Inflammatory macrophage (primary cell): ENCODE measurements around the gene LRRC45.
"Not testable (repeated sequence)": the region's sequence is repeated elsewhere in the genome, so short reads cannot be mapped to it uniquely, and the experiment has no call there.

Experiments
- DNase-seq, 2 donors: peaks; one replicate each; pipeline ENCODE4 v3.0.0-alpha.2; 2020 to 2022
- total RNA-seq, 18 experiments: gene quantifications; one replicate each; lab custom pipeline; 2026; ENCODE audit warnings: mixed read lengths in 6 of 18, inconsistent platforms in 2 of 18; lab: John Stamatoyannopoulos, UW

Gene LRRC45
- total RNA-seq = 1.2 to 20.4 (median 10.3) reads per million in 18 experiments

- DNase-seq = peak; percentile 99
These were observed at the start of gene LRRC45 for GRCh38 chr17:82022981-82023446. Gene LRRC45 (plus strand): TSS chr17:82023305. CDS start chr17:82023644, 339 bp downstream.

GRCh38 chr17:81973432-81973831 is 49.7 kb upstream of the LRRC45 start:
- no peak for DNase-seq

GRCh38 chr17:81976332-81977210 is 46.5 kb upstream of the LRRC45 start:
- peak; percentile 38 to 61 for DNase-seq

- DNase-seq = peak; percentile 92 to 96
These were observed 45.8 kb upstream of the LRRC45 start, which contains the start of gene ASPSCR1 for GRCh38 chr17:81977211-81977808. Gene ASPSCR1 (plus strand): TSS chr17:81977629. CDS start chr17:81977647, 18 bp downstream.

GRCh38 chr17:81978524-81979298 is 44.4 kb upstream of the LRRC45 start:
- no peak for DNase-seq

GRCh38 chr17:81980122-81980521 is 43.0 kb upstream of the LRRC45 start:
- DNase-seq = no peak

- no peak for DNase-seq
These were observed 42.3 kb upstream of the LRRC45 start for GRCh38 chr17:81980707-81981343.

- DNase-seq = not testable (repeated sequence)
These were observed 41.6 kb upstream of the LRRC45 start for GRCh38 chr17:81981511-81981910.

GRCh38 chr17:81983011-81983638 is 40.0 kb upstream of the LRRC45 start:
- DNase-seq = no peak

GRCh38 chr17:81983639-81984373 is 39.3 kb upstream of the LRRC45 start:
- DNase-seq = peak; percentile 30 to 58

- DNase-seq = no peak
These were observed 38.2 kb upstream of the LRRC45 start for GRCh38 chr17:81984773-81985410.

GRCh38 chr17:81986606-81987005 is 36.5 kb upstream of the LRRC45 start:
- DNase-seq = no peak

- no peak for DNase-seq
These were observed 35.8 kb upstream of the LRRC45 start for GRCh38 chr17:81987161-81987770.

GRCh38 chr17:81990836-81991683 is 32.0 kb upstream of the LRRC45 start:
- DNase-seq = no peak

- no peak for DNase-seq
These were observed 31.3 kb upstream of the LRRC45 start for GRCh38 chr17:81991684-81992305.

- no peak for DNase-seq
These were observed 30.6 kb upstream of the LRRC45 start for GRCh38 chr17:81992306-81993102.

GRCh38 chr17:81993729-81994592 is 29.1 kb upstream of the LRRC45 start:
- DNase-seq = no peak
